Stimulated activated CD8-positive, alpha-beta memory T cell treated with anti-CD3 and anti-CD28 coated beads, Interleukin-4, amount 100 ng/mL, for 48 hours (primary cell): ENCODE results near the gene NGRN.
A peak's percentile ranks its signal among the peaks of the same experiment; 100 is the strongest.
"Not testable (repeated sequence)": the region's sequence is repeated elsewhere in the genome, so short reads cannot be mapped to it uniquely, and the experiment has no call there.

ENCODE experiments used
- DNase-seq: peaks from one replicate; pipeline ENCODE4 v3.0.0-alpha.2; 2020

Gene NGRN

DNA sequence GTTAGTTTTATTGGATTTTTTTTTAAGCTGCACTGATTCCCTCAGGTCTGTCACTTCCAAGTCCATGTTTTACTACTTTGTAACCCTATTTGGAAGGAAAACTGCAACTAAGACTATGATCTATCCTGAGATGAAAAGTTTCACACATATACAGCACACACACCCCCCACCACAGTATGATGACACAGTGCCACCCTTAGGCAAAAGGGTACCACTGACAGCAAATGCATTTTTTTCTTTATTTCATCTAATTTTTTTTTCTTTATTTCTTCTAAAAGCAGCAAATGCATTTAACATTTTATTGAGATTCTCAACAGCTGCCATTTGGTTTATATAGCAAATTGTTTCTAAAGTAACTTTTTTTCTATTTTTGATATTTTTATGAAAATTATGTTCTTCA is 21.2 kb downstream of the NGRN start:
- DNase-seq = no peak

DNA sequence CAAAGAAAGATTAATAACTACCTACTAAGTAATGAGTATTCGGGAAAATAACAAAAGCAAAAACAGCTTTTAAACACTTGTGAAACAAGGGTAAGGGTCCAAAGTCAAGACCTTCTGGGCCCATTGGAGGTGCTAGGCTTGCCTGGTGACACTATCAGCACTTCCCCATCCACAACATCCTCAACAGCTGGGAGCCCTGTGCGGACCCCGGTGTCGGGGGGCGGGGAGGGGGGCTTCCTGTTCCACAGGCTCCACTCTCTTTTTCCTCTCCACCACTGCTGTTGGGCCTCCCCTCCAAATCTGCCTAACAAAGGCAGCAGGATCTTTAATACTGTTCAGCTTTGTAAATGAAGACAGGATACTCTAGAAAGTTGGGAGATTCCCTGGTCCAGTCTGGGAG is 21.6 kb downstream of the NGRN start:
- DNase-seq = no peak

DNA sequence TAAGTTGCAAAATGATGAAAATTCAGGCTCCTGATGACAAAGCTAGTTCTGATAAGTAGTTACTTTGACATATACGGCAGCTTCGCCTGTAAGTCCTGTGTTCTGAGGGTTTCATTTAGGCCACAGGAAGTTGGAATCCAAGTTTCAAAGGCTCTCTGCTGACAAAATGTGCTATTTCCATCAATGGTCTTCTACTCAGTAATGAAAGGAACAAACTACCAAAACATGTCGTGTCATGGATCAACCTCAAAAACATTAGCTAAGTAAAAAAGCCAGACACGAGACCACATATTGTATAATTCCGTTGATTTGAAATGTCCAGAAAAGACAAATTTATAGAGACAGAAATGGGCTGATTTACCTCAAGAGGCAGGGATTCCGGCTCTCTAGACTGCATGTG is 22.5 kb downstream of the NGRN start:
- DNase-seq = no peak

DNA sequence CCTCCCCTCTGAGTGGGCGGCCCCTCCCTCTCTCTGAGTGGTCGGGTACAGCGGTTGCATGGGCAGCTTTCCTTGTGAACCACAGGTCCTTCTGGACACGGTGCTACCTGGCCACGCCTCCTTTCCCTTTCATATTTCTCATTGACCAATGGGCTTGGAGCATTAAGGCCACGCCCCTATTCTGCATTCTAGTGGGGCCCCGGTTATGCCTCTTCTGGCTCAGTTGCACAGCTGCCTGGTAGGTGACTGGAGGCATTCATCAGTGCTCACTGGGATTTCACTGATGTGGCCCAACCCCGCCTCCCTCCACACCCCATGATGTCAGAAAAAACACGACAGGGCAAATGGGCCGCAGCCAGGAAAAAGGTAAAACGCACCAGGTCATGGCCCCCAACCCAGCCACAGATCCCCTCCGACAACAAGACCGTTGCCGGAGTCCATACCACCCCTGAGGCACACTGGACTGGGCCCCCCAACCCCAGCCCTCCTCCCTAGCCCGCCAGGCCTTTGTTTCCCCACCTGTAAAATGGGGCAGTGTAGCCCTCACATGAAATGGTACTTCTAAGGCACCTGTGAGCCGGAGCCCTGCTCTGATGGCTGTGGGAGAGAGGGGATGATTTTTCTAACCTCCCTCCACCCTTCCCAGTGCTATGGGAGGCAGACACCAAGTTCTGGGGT is 26.3 kb downstream of the NGRN start:
- peak; percentile 45 for DNase-seq

DNA sequence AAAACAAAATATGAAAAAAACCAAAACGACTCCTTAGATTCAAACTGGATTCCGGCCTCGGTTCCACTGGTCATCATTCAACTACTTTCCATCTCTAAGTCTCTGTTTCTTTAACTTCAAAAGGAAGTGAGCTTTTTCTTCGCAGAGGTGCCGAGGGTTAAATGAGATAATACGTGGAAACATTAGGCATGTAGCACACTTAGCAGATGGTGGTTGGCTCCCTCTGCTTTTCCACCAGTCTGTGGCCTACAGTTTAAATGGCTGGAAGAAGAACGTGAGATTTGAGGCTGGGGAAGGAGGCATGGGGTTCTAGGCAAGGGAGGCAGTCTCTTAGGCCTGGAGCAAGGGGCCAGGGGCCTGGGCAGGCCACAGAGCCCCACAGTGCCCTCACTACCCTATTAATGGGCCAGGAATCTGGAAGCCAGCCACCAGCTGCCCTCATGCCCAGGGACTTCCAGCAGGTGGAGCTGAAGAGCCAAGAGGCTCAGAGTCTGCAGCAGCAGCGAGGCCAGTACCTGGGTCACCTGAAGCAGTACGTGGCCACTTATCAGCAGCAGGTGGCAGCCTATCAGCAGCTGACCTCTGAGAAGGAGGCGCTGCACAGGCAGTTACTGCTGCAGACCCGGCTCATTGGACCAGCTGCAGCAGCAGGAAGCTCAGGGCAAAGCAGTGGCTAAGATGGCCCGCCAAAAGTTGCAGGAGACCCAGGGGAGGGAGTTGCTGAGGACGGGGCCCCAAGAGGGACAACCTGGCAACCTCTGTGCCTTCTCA is 27.8 kb downstream of the NGRN start:
- DNase-seq = peak; percentile 87

DNA sequence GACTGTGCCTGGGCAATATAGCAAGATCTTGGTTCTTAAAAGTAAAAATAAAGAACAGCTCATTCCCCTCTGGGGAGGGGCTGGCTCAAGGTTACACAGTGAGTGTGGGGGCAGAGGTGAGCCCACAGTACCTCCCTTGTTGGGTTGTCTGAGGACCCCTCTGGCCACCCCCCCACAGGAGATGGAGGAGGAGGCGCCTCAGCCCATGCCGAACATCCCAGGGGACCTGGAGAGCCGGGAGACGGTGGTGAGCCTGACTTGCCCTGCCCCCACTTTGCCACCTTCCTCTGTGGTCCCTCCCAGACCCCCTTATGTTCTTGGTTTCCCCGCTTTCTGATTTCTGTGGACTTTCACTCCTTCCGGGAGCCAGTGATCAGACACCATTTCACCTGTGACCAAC is 28.7 kb downstream of the NGRN start:
- DNase-seq = no peak

DNA sequence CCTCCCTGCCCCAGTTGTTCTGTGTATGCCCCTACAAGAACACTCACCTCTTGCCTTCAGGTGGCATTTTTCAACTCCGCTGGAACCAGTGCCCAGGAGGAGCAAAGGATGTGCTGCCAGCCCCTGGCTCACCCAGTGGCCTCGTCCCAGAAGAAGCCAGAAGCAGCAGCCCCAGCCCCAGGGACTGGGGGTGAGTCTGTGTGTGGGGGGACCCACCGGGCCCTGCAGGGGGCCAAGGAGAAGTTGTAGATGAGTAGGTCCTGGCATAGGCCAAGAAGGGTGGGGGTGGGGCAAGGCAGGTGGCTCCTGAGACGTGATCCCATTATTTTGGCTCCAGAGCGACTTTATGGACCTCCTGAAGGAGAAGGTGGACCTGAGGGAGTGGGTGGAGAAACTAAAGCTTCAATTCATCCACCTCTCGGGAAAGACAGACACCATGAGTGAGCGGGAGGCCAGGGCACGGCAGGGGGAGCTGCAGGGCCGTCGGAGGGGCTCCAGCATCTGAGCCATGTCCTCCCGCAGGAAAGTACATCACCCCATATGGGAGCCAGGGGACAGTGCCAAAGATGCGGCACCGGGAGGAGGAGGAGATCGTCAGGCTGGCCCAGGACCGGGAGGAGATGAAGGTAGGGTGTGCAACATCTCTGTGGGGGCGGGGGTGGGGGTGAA is 29.3 kb downstream of the NGRN start:
- DNase-seq = no peak

DNA sequence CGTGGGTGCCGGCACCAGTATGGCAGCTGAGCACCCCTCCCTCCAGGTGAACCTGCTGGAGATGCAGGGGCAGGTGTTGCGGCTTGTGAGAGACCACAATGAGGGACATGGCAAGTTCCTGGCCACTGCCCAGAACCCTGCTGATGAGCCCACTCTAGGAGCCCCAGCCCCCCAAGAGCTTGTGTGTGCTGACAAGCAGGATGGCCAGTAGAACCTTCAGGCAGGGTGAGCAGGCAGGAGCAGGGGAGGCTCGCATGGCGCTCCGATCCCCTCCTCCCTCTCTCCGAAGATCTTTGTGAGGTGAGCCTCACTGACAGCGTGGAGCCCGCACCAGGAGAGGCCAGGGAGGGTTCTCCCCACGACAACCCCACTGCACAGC is 29.8 kb downstream of the NGRN start:
- no peak for DNase-seq

DNA sequence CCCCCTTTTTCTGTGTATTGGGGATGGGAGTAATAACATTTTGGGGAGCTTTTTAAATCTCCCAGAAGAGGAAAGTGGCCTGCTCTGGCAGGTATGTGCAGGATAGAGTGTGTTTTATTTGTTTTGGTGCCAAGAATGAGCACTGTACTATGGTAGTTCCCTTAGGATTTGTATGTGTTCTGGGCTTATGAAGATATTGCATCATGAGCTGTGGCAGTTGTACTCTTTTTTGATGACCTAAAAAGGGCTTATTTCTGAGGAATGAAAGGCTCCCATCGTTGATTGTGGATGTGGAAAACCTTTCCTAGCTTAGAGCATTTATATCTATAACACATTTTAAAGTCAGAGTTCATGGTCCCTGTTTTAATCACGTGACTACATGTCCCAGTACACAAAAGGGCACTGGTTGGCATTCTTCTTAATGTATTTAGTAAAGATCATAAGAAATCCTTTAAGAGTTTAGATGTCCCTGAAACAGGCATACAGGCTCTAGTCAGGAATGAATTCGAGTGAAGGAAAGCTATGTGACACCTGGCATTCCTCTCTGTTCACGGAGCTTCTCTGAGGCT is 30.9 kb downstream of the NGRN start:
- DNase-seq = not testable (repeated sequence)

DNA sequence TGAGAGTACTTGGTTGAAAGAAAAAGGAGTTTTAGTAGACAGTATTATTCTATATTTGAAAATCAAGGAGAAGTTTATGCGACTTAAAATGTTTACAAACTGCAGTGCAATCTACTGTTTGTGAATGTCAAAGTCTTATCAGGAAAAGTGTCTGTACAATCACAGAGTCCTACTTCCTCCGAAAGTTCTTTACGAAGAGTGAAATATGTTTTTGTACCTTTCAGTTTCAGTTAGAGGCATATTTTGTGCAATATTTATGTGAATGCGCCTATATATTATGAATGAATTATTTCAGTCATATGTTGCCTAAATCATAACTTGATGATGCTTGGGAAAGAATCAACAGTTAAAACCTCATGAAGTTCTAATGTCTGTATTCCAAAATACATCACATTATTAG is 31.5 kb downstream of the NGRN start:
- DNase-seq = no peak

DNA sequence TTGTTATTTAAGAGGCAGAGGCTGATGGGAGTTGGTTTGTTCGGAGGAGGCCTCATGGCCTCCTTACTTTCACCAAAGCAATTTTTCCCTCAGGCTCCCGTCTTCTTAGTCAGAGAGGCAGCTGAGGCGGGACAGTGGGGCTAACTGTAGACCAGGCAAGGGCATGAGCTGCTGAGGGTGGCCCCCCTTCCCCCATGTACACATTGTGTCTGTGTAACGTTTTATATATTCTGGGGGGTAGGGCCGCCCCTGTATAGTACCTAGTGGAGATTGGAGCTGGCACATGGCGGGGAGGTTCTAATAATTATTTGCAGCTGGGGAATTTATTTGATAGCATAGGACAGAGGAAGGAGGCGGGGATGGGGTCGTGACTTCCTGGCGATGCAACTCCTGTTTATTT is 35.1 kb downstream of the NGRN start:
- no peak for DNase-seq

DNA sequence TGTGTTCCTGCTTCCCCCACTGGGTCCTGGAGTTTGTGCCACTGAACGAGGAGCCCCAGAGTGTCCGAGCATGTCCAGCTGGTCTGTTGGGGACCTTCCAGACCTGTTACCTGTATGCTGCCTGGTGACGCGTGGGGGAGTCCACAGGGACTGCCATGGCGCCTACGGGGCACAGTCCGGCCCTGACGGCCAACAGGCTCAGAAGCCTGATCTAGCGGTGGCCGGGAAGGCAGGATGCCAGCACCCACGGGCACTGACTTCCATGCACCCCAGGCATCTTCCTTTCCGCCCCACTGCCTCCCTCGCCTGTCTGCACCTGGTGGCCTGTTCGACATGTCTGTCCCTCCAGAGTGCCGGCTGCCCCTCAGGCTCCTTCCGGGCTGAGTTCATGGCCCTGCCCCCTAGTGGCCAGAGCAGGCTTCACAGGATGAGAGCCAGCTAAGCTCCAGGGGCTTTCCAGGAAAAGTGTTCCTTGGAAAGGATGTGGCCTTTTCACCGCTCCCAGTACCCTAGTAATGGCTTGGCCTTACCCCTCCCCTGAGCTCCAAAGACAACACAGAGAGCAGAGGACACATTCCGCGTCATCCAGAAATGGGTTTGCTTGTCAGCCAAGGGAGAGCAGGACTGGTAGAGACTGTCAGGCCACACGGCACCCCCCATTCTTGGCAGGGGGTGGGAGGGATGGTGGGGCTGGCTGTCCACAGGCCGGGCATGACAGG is 35.7 kb downstream of the NGRN start:
- DNase-seq = peak; percentile 82

DNA sequence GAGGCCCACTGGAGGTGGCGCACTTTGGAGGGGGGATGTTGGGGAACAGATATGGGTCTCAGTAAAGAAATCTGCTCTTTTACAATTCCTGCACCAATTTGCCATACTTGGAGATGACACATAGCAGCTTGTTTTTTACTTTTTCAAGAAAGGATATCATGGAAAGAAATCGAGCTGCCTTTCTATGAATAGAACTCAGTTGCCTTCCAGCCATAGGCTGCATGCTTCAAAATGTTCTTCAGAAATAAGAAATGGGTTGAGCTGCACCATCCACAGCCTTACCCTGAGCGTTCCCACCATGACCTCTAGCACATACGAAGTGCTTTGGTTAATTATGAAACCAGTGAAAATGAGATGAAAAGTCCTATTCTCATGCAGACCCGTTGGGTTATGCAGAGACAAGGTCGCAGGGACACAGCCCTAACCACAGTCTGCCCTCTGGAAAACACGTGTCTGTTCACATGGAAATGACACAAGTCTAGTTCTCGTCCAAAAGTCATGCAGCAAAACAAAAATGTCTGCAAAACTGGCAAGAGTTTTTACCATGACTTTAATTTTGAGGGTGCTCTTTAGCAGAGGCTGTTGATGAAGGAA is 36.3 kb downstream of the NGRN start:
- no peak for DNase-seq

DNA sequence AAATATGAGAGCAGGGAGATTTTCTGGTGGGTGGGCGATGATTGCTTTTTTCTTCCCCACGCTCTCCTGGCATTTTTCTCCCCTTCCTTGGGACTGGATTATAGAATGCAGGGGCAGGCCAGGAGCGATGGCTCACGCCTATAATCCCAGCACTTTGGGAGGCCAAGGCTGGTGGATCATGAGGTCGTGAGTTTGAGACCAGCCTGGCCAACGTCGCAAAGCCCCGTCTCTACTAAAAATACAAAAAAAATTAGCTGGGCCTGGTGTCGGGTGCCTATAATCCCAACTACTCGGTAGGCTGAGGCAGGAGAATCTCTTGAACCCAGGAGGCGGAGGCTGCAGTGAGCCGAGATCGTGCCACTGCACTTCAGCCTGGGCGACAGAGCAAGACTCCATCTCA is 39.9 kb downstream of the NGRN start:
- not testable (repeated sequence) for DNase-seq

DNA sequence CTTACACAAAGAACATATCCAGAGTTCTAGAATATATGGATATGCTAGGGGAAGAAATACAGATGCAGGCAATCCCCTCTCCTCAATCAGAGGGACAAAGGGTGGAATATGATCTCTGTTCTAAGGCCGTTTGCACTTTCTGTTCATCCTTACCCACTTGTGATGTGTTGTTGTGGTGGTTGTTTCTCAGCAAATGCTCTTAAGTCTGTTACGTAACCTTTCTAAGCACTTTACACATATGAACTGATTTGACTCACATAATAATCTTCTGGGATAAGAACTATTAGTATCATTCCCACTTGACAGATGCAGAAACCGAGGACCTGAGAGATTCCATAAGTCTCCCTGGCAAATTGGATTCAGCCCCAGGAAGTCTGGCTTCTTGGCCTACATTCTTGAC is 40.5 kb downstream of the NGRN start:
- no peak for DNase-seq

DNA sequence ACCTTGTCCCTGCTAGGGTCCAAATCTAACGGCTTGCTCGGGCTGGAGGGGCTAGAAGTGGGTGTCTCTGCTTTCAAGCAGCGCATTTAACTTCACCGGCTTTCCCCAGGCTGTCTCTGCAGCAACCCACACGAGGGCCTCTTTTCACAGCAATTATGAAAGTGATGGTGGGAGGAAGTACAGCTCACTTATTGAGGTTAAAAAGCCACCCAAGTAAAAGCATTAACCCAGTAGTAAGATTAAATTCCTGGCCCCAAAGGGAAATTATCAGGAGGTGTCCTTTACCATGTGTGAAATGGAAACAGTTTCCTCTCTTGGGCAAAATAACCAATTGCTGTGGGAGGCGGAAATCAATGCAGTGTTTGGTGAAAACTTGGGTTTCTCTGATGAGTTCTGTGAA is 41.1 kb downstream of the NGRN start:
- DNase-seq = peak; percentile 59

DNA sequence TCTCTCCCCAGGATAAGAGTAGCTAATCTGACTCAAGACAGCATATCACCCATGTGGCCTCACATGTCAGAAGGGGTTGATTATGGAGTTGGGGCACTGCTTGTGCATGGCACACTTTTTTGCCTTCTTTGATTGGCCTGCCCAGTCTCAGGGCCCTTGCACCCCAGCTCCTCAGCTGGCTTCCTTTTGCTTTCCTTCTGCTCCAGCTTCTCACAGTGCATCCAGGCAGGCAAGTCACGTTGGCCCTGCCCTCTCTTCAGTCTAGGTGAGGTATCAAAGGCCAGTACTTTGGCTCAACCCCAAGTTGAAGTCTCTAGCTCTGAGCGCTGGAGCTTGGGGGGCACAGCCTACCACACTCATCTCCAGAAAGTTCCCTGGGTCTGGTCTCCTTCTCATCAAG is 42.2 kb downstream of the NGRN start:
- DNase-seq = no peak

DNA sequence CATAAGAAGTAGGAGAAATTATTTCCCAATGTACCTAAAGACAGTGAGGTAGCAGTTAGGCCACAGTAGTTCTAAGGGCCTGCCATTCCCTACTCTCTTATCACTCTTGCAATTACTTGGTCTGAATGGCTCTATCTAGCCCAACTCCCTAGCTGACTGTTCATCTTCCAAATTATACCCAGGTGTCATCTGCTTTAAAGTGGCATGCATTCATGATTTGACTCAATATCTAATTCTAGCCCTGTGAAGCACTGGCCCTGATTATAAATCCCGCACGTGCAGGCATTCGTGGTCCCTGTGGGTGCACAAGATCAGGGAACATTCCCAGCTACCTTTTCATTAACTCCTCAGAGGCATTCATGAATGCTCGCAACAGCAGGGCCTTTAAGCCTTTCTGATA is 43.5 kb downstream of the NGRN start:
- DNase-seq = no peak

DNA sequence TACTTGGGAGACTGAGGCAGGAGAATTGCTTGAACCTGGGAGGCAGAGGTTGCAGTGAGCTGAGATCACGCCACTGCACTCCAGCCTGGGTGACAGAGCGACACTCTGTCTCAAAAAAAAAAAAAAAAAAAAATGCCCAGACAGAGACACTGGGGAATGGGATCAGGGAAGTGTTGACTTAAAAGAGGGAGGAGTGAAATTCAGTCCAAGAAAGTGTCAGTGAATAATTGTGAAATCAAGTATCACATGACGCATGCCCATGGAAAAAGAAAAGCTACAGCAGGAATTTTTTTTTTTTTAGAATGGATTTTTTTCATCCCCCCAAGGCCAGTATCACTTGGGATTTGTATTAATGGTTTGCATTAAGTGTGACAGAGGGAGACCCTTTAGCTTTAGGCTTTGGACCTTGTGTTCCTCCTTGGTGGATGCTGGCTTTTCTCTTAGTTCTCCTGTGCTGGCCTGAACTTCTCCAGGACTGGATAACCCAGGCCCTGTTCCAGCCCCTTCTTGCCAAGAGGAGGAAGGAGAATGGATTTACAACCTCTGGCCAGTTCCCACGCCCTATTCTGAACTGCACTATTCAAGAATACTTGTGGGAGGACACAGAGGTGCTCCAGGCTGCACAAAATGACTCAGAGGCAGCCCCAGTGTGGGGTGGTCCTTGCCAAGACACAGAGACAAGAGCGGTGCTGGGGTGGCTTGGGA is 50.0 kb downstream of the NGRN start:
- DNase-seq = no peak

DNA sequence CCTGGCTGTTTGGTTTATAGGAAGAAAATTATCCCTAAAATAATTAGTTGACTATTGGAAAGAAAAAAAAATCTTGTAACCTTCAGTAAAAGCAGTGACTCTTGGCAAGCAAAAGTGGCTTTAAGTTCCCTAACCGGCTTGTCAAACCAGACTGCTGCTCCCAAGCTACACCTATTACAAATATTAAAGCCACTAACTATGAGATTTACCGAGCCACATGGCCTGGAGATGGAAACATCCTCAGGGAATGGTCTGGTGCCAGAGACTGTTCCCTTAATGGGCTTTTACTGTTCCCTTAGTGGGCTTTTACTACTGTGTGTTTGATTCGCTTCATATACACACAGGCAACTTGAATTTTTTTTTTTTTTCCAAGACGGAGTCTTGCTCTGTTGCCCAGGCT is 50.7 kb downstream of the NGRN start:
- no peak for DNase-seq

DNA sequence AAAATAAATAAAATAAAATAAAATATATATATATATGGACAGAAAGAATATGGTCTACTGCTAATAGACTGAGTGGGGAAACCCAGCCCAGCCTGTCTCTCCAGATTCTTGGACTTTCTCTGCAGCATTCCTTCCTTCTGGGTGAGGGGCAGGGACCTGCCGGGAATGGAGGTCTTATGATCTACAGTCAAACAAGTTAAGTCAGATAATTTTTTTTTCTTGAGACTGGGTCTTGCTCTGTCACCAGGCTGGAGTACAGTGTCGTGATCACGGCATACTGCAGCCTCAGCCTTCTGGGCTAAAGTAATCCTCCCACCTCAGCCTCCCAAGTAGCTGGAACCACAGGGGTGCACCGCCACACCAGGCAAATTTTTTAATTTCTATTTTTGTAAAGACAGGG is 53.1 kb downstream of the NGRN start:
- DNase-seq = no peak
